HG03103 (cell line): ENCODE measurements around the gene EXOC4.

ENCODE experiments used
- ATAC-seq: cut with Tn5 transposase; IDR thresholded peaks from one replicate; pipeline ENCODE4 v1.9.1; 2021; ENCODE audit warnings: low read depth; ENCODE audit not compliant: unreplicated experiment

The EXOC4 gene

GRCh38 chr7:133688483-133689239, 435.8 kb downstream of the EXOC4 start:
- no peak for ATAC-seq

GRCh38 chr7:133690740-133691139, 437.9 kb downstream of the EXOC4 start:
- no peak for ATAC-seq

GRCh38 chr7:133691727-133692610, 439.1 kb downstream of the EXOC4 start:
- ATAC-seq: no peak

GRCh38 chr7:133693281-133693680, 440.4 kb downstream of the EXOC4 start:
- ATAC-seq: no peak

- no peak for ATAC-seq
Observed at GRCh38 chr7:133696056-133696455, 443.2 kb downstream of the EXOC4 start.

- no peak for ATAC-seq
Observed at GRCh38 chr7:133697585-133697984, 444.7 kb downstream of the EXOC4 start.

GRCh38 chr7:133698127-133698526, 445.2 kb downstream of the EXOC4 start:
- ATAC-seq: no peak

- ATAC-seq: no peak
Observed at GRCh38 chr7:133699386-133699785, 446.5 kb downstream of the EXOC4 start.

GRCh38 chr7:133702078-133702477, 449.2 kb downstream of the EXOC4 start:
- no peak for ATAC-seq

GRCh38 chr7:133702960-133703359, 450.1 kb downstream of the EXOC4 start:
- no peak for ATAC-seq

GRCh38 chr7:133703547-133703946, 450.7 kb downstream of the EXOC4 start:
- no peak for ATAC-seq

- ATAC-seq: no peak
Observed at GRCh38 chr7:133704453-133704852, 451.6 kb downstream of the EXOC4 start.

- ATAC-seq: no peak
Observed at GRCh38 chr7:133705596-133705995, 452.7 kb downstream of the EXOC4 start.

- no peak for ATAC-seq
Observed at GRCh38 chr7:133706016-133706415, 453.1 kb downstream of the EXOC4 start.

GRCh38 chr7:133709036-133709880, 456.4 kb downstream of the EXOC4 start:
- ATAC-seq: no peak

GRCh38 chr7:133712544-133712943, 459.7 kb downstream of the EXOC4 start:
- no peak for ATAC-seq

- no peak for ATAC-seq
Observed at GRCh38 chr7:133714654-133715053, 461.8 kb downstream of the EXOC4 start.

- ATAC-seq: no peak
Observed at GRCh38 chr7:133718131-133718530, 465.3 kb downstream of the EXOC4 start.

- no peak for ATAC-seq
Observed at GRCh38 chr7:133723044-133723443, 470.2 kb downstream of the EXOC4 start.

- no peak for ATAC-seq
Observed at GRCh38 chr7:133724148-133724547, 471.3 kb downstream of the EXOC4 start.

GRCh38 chr7:133724694-133725093, 471.8 kb downstream of the EXOC4 start:
- no peak for ATAC-seq
